A549 (cell line): Measurements from ENCODE around the gene ACTR3C. TPM values are rescaled to one million over a fixed set of nuclear protein-coding genes. Genes with fewer than 3 reads are reported as not detected.
A peak's percentile ranks its signal among the peaks of the same experiment; 100 is the strongest.
"Not testable (repeated sequence)": the region's sequence is repeated elsewhere in the genome, so short reads cannot be mapped to it uniquely, and the experiment has no call there.

Experiments
- ATAC-seq, 2 experiments: fragments of 200-7000 bp in 1 of 2; fragments of >200 bp in 1 of 2; cut with Nextera tagmentation in 1 of 2; cut with Tn5 transposase in 1 of 2; 3 replicates each; pipeline versions ENCODE4 v1.8.0 to v1.9.1; 2018 to 2020; ENCODE audit warnings: mild to moderate bottlenecking in 1 of 2, moderate library complexity in 1 of 2
- CTCF ChIA-PET: fragments of 300-600 bp; sonication (Branson Sonifier 250); formaldehyde crosslinking; extraction: SDS; loops from one replicate; lab custom pipeline; 2021; ENCODE audit warnings: antibody characterized with exemption, inconsistent platforms; lab: Yijun Ruan, JAX
- POLR2A ChIA-PET: fragments of 350-600 bp; formaldehyde crosslinking; extraction: SDS; loops from one replicate; lab custom pipeline; 2021; ENCODE audit warnings: antibody characterized with exemption, inconsistent platforms; lab: Yijun Ruan, JAX
- DNase-seq, 2 experiments: peaks; one replicate each; pipeline versions ENCODE4 v3.0.0 to v3.0.0-alpha.2; 2011 to 2016; ENCODE audit warnings: low read depth in 1 of 2, low spot score in 1 of 2
- FAIRE-seq: peaks from 2 replicates; lab custom pipeline; 2011; peaks lifted over from hg19 to GRCh38; lab: Jason Lieb, UNC
- H3K27ac ChIP-seq, 2 experiments: fragments of >200 bp; sonication (Bioruptor Twin); formaldehyde crosslinking; 3 replicates each; pipeline ENCODE4 v1.5.1; 2016 to 2017
- H3K4me1 ChIP-seq: fragments of >200 bp; sonication (Bioruptor Twin); formaldehyde crosslinking; 3 replicates; pipeline ENCODE4 v1.6.1; 2016
- H3K4me2 ChIP-seq: fragments of >200 bp; sonication (Bioruptor Twin); formaldehyde crosslinking; 3 replicates; pipeline ENCODE4 v1.6.1; 2016
- H3K4me3 ChIP-seq: fragments of >200 bp; sonication (Bioruptor Twin); formaldehyde crosslinking; 3 replicates; pipeline ENCODE4 v1.5.1; 2016
- H3K9me3 ChIP-seq: fragments of >200 bp; sonication (Bioruptor Twin); formaldehyde crosslinking; 3 replicates; pipeline ENCODE4 v1.6.1; 2016
- MAFK ChIP-seq: fragments of 450-650 bp; IDR thresholded peaks from 2 replicates; pipeline ENCODE4 v1.6.1; 2014; ENCODE audit not compliant: partially characterized antibody
- NFE2L2 ChIP-seq: fragments of 150-350 bp; conservative IDR thresholded peaks from 2 replicates; pipeline ENCODE4 v1.6.1; 2014; ENCODE audit warnings: low read length
- RAD21 ChIP-seq, 2 experiments: fragments of >200 bp in 1 of 2; sonication (Bioruptor Twin) in 1 of 2; formaldehyde crosslinking in 1 of 2; IDR thresholded peaks in 1 of 2; conservative IDR thresholded peaks in 1 of 2; 2 replicates in 1 of 2; 3 replicates in 1 of 2; pipeline ENCODE4 v1.6.1; 2012 to 2018; ENCODE audit warnings: inconsistent platforms in 1 of 2
- WGBS: methylation state at CpG from one replicate; pipeline ENCODE4 v1.1.6; 2017; ENCODE audit errors: missing lambda C conversion rate; 5-methylcytosine and 5-hydroxymethylcytosine counted together
- polyA plus RNA-seq, 4 experiments: library from polyadenylated mRNA; depleted of rRNA in 3 of 4; stranded (reverse); fragments of >200 nt; fragmentation: RNase III in 1 of 4; extraction: RNeasy Plus Mini Kit Qiagen cat#74134 plus additional on column Dnase treatment in 1 of 4; gene quantifications; 2 replicates in 3 of 4; 3 replicates in 1 of 4; pipeline ENCODE4 v1.2.3, GENCODE V29; 2011 to 2017

ACTR3C gene
- polyA plus RNA-seq, 2 of the 4 experiments (the other 2 are of a cell fraction), result 0.43 TPM

DNA sequence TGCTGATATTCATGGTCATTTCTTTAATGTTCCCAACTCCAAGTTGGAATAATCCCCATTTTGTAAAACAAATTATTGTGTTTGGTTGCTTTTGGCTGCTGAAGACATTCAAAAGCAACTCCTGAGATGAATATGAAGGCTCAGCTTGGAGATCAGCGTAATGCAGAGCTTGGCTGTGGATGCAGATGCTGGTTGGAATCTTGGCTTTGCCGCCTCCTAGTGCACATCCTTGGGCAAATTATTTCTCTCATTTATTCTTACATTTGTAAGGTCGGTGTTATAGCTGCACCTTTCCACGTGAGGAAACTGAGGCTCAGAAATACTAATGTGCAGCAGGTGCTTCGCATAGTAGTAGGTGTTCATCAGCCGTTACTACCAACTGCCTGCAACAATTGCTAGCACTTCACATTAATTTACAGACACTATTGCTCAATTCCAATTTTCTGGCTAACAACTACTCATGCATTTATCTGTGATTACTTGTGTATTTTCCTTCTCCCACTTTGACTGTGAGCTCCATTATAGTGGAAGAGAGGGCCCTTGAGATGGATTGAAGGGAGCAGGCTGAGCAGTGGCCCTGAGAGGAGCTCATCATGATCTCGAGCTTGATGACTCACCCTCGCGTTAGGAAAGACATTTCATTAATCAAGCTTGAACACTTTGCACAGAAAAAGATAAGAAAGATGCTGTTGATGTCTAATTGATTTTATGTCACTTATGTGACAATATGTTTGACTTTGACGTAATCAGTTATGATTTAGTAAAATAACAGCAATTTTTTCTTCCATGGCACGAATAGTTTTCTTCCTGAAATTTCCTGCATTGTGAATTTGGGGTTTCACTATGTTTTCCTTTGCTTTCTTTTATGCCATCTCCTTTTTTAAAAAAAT, 101.0 kb downstream of the ACTR3C start:
- 0 out of 5 replicates have a peak, but pooled peaks of 1 of the 2 experiments have one; percentile 8 for TF ChIP-seq RAD21 (conservative IDR thresholded peaks at IDR 0.05 in 1 of 2, IDR thresholded peaks at IDR 0.05 in 1 of 2)
- POLR2A ChIA-PET, CTCF ChIA-PET, H3K4me3 ChIP-seq, H3K27ac ChIP-seq, H3K9me3 ChIP-seq, FAIRE-seq, DNase-seq, H3K4me2 ChIP-seq, H3K4me1 ChIP-seq: not testable (repeated sequence)
- WGBS, result 30% methylated on average over 11 of the region's 11 CpGs
- peak in 1 of 2 experiments; percentile 40; a peak in 1 of 6 replicates for ATAC-seq

DNA sequence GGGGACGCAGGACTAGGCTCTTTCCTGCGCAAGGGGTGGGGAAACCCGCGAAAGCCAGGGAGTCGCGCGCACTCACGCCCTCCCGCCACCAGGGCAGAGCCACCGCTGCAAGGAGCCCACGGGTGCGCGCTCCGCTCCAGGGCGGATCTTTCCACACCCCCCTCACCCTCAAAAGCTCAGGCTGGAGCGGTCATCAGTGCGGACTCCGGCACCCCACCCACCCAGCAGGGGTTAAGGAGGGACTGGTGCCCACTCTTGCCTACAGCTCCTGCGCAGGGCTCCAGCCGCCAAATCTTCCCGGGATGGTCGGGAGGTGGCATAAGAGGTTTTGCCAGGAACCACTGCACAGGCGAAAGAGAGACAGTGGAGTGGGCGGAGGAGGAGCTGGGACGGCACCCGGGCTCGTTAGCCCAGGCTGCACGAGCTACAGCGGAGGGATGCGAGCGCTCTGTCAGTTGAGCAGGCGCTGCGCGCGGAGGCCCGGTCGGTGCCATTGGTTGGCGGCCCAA, 102.6 kb downstream of the ACTR3C start:
- H3K9me3 ChIP-seq, CTCF ChIA-PET, FAIRE-seq, H3K4me2 ChIP-seq, H3K4me3 ChIP-seq, H3K4me1 ChIP-seq, DNase-seq, POLR2A ChIA-PET, H3K27ac ChIP-seq: not testable (repeated sequence)
- 22% methylated on average over 33 of the region's 38 CpGs for WGBS
- peak in 1 of 2 experiments; percentile 60; a peak in 3 of 6 replicates for ATAC-seq

DNA sequence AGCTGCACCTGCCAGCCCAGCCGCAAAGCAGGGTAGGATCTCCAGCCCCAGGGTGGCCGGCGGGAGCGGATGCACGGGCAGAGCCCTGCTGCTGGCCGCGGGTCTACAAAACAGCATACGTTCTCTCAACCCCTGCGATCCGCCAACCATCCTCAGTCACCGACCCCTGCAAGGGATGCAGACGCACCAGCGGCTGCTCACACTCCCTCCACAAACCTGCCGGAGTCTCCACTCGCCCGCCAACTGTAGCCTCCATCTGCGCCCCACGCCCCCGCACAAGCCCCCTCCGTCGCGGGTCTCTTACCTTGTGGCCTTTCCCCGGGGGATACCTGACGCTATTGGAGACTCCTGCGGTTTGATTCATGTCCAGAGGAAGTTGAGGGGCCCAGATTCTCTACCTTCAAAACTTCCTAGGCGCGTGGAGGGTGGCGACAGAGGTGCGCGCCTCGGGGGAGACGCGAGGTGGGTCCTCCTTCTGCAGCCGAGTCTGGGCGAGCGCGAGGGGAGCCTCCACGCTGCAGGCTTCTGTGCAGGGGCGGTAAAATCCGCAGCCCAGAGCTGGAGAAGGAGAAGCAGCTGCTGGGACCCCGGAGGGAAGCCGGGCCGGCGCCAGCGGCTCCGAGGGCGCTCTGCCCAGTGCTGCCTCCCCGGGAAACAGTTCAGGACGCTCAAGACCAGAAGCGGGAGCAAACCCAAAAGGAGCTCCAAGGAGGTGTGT, 103.2 kb downstream of the ACTR3C start:
- H3K4me1 ChIP-seq, H3K4me3 ChIP-seq, H3K27ac ChIP-seq, DNase-seq, H3K4me2 ChIP-seq, ATAC-seq, CTCF ChIA-PET, FAIRE-seq, POLR2A ChIA-PET, H3K9me3 ChIP-seq: not testable (repeated sequence)
- WGBS, result 47% methylated on average over 18 of the region's 50 CpGs

DNA sequence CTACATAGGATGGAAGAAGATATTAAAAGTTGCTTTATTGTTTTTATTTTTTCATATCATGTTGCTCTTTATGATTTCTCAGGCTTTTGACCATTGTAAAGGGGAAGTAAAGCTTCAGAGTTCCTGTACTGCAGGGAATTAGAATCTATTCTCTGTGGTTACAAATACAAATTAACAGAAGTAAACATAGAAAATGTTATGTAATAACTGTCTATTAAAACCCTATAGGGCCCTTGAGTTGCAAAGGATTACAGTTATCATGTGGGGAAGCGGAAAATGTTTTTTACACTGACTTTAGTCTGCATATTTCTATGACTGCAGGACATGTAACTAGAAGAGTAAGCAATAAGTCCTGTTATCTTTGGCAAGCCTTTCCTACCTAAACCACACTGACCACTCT, 116.5 kb downstream of the ACTR3C start:
- FAIRE-seq, CTCF ChIA-PET: not testable (repeated sequence)
- WGBS, result 66% methylated on average over 1 of the region's 1 CpG

DNA sequence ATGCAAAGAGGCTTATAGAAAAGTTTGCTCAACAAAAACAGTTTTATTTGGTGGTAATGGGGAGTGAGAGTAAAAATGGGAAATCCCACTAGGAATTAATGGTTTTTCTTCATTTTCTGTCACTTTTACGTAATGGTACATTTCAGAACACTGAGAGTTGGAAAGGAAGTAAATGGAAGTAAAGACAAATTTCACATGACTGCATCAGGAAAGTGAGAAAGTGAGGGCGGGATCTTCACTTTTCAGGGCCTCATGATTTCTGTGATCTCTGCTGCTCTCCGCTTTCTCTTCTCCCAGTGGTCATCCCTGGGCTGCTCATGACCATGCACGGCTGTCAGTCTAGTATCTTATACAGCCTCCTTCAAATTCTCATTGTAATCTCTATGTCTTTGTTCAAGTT, 117.5 kb downstream of the ACTR3C start:
- 21% methylated on average over 4 of the region's 4 CpGs for WGBS
- DNase-seq, FAIRE-seq, ATAC-seq, H3K9me3 ChIP-seq, H3K27ac ChIP-seq, H3K4me2 ChIP-seq, H3K4me1 ChIP-seq, H3K4me3 ChIP-seq, POLR2A ChIA-PET: not testable (repeated sequence)
- CTCF ChIA-PET, result interaction anchor here (0.6 kb wide), 1 partner anchor 82 kb away, joined by 3 read pairs; no protein-coding TSS in a partner anchor

More for the DNA sequence above, 116.5 kb downstream of the ACTR3C start:
- H3K4me1 ChIP-seq, ATAC-seq, H3K27ac ChIP-seq, H3K4me2 ChIP-seq, H3K4me3 ChIP-seq, DNase-seq, H3K9me3 ChIP-seq, POLR2A ChIA-PET: not testable (repeated sequence)

DNA sequence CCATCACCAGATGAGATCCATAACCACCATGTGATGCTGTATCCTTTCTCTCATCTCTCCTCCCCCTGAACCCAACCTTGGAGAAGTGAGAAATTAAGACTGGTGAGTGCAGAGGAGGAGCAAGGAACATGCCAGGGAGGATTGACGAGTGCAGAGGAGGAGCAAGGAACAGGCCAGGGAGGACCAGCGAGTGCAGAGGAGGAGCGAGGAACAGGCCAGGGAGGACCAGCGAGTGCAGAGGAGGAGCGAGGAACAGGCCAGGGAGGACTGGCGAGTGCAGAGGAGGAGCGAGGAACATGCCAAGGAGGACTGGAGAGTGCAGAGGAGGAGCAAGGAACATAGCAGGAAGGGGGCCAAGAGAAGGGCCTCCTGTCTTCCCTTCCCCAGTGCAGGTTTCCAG, 118.8 kb downstream of the ACTR3C start:
- CTCF ChIA-PET, result not testable (repeated sequence)

DNA sequence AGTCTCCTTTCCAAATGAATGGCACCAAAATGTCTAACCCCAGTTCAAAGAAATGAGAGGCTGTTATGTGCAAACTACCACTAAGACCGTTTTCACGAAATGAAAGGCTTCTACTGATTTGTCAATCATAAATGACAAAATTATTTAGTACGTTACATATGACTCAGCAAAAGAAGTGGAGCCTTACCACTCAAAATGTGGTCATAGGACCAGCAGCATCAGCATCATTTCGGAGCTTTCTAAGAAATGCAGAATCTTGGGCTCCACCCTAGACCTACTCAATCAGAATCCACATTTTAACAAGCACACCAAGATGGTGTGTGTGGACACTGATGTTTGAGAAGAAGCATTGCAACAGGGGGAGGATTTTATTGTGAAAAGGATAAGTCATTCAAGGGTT, 120.5 kb downstream of the ACTR3C start:
- FAIRE-seq, POLR2A ChIA-PET, DNase-seq: not testable (repeated sequence)

More for the DNA sequence above, 118.8 kb downstream of the ACTR3C start:
- ATAC-seq, DNase-seq, H3K9me3 ChIP-seq, H3K4me1 ChIP-seq, FAIRE-seq, POLR2A ChIA-PET, H3K27ac ChIP-seq, H3K4me2 ChIP-seq, H3K4me3 ChIP-seq: not testable (repeated sequence)
- 9% methylated on average over 7 of the region's 7 CpGs for WGBS

More for the DNA sequence above, 120.5 kb downstream of the ACTR3C start:
- not testable (repeated sequence) for H3K4me2 ChIP-seq
- TF ChIP-seq NFE2L2 (0 out of 2 replicates have a peak, but pooled peaks have one; percentile 9), MAFK (peak; percentile 36)
- TF ChIP-seq, all 56 proteins: peak for 2; not testable (repeated sequence) for 54
- H3K4me1 ChIP-seq, H3K9me3 ChIP-seq, ATAC-seq, CTCF ChIA-PET, H3K27ac ChIP-seq, H3K4me3 ChIP-seq: not testable (repeated sequence)
- 14% methylated on average over 4 of the region's 4 CpGs for WGBS

Other genes with a start within 250 kb of the ACTR3C start
- gene LRRC61, start 190 bp downstream of the ACTR3C start, polyA plus RNA-seq (2011; rRNA removed), result 0.22 and 0.46 TPM in 2 replicates
- gene LRRC61, start 190 bp downstream of the ACTR3C start, polyA plus RNA-seq (2017; fragmentation: RNase III; extraction: RNeasy Plus Mini Kit Qiagen cat#74134 plus additional on column Dnase treatment), result 0.10 to 0.47 TPM (median 0.19 TPM) in 3 replicates
- not detected in 2 replicates for gene RARRES2, start 18.1 kb upstream of the ACTR3C start, polyA plus RNA-seq (2011; rRNA removed)
- gene RARRES2, start 18.1 kb upstream of the ACTR3C start, polyA plus RNA-seq (2017; fragmentation: RNase III; extraction: RNeasy Plus Mini Kit Qiagen cat#74134 plus additional on column Dnase treatment), result 0.11 TPM in 1 of 3 replicates, not detected in the others
- gene REPIN1, start 45.3 kb upstream of the ACTR3C start, polyA plus RNA-seq (2011; rRNA removed), result 48.1 and 58.0 TPM in 2 replicates
- gene REPIN1, start 45.3 kb upstream of the ACTR3C start, polyA plus RNA-seq (2017; fragmentation: RNase III; extraction: RNeasy Plus Mini Kit Qiagen cat#74134 plus additional on column Dnase treatment), result 86.2 to 101 TPM (median 101 TPM) in 3 replicates
- gene ZNF775, start 55.8 kb upstream of the ACTR3C start, polyA plus RNA-seq (2011; rRNA removed), result 1.5 and 1.7 TPM in 2 replicates
- 4.5 to 5.4 TPM (median 5.4 TPM) in 3 replicates for gene ZNF775, start 55.8 kb upstream of the ACTR3C start, polyA plus RNA-seq (2017; fragmentation: RNase III; extraction: RNeasy Plus Mini Kit Qiagen cat#74134 plus additional on column Dnase treatment)
- not detected in 2 replicates for gene GIMAP8, start 127.1 kb upstream of the ACTR3C start, polyA plus RNA-seq (2011; rRNA removed)
- gene GIMAP8, start 127.1 kb upstream of the ACTR3C start, polyA plus RNA-seq (2017; fragmentation: RNase III; extraction: RNeasy Plus Mini Kit Qiagen cat#74134 plus additional on column Dnase treatment), result not detected in 3 replicates
- gene GIMAP7, start 191.3 kb upstream of the ACTR3C start, polyA plus RNA-seq (2011; rRNA removed), result not detected in 2 replicates
- not detected in 3 replicates for gene GIMAP7, start 191.3 kb upstream of the ACTR3C start, polyA plus RNA-seq (2017; fragmentation: RNase III; extraction: RNeasy Plus Mini Kit Qiagen cat#74134 plus additional on column Dnase treatment)
- gene GIMAP4, start 243.8 kb upstream of the ACTR3C start, polyA plus RNA-seq (2011; rRNA removed), result not detected in 2 replicates
- not detected in 3 replicates for gene GIMAP4, start 243.8 kb upstream of the ACTR3C start, polyA plus RNA-seq (2017; fragmentation: RNase III; extraction: RNeasy Plus Mini Kit Qiagen cat#74134 plus additional on column Dnase treatment)